T-helper 1 cell (primary cell): Measurements from ENCODE around the gene ICOS.
A peak's percentile ranks its signal among the peaks of the same experiment; 100 is the strongest.
"Not testable (repeated sequence)": the region's sequence is repeated elsewhere in the genome, so short reads cannot be mapped to it uniquely, and the experiment has no call there.

Source experiments
- DNase-seq, 5 donors: peaks; one replicate each; pipeline ENCODE4 v3.0.0-alpha.2; 2012 to 2020

ICOS gene

DNA sequence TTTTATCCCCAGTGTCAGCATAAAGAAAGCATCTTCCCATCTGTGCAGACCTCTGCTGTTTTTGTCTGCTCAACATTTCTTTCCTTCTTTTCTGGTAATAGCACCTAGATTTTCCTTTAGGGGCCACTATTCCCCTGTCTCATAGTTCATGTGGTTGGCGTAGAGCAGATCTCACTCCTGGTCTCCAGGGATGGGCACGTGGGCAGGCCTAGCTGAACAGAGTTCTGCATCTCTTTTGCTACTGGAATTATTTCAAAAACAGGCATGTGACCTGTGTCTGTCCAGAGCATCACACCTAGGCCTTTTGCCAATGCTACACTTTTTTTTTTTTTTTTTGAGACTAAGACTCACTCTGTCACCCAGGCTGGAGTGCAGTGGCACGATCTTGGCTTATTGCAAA lies 17.7 kb upstream of the ICOS start:
- DNase-seq: no peak

DNA sequence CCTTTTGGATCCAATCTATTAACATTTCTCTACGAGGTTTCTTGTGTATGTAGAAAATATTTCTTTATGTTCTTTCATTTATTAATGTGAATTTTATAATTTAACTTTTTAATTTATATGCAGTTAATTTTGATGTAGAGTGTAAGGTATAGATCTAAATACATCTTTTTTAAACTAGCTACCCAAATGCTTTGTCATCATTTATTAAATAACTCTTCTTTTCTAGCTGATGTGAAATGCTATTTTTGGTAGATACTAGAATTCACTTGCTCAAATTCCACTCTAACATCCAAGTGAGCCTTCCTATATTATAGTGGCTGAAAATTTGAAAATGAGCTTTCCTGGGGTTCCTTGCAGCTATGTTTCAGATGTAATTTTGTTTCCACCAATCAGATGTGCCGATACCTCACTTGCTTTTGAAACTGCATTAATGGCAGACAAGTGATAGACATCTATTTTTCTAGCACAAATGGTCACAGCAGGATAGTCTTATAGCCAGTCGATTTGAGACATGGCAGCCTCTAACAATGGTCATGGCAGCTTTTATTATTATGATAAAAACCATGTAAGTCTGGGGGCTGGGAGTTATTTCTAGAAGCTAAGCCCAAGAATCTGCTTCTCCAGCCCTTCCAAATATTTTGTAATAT lies 10.9 kb upstream of the ICOS start:
- DNase-seq: no peak

DNA sequence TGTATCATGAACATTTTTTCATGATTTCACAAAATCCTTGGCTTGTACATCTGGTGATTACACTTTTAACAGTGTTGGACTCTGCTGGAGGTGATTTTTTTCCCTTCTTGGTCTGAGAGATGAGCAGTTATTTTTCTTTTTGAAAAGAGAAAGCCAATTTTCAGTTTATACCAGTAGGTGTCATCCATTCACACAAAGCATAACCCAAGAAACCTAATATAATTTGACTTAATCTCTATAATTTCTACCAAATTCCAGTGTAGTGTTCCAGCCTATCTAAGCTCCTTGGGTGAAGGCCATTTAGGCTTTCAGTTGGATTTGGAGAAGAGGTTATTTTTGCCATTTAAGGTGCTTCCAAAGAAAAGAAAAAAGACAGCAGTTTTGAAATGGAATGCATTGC lies 7.7 kb upstream of the ICOS start:
- peak in 1 of 5 donors; percentile 47 for DNase-seq

DNA sequence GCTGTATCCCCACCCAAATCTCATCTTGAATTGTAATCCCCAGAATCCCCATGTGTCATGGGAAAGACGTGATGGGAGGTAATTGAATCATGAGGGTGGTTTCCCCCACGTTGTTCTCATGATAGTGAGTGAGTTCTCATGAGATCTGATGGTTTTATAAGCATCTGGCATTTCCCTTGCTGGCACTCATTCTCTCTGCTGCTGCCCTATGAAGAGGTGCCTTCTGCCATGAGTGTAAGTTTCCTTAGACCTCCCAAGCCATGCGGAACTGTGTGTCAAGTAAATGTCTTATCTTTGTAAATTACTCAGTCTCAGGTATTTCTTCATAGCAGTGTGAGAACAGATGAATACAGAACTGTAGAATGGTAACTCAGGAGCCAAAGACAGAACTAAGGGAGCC lies 5.3 kb upstream of the ICOS start:
- not testable (repeated sequence) for DNase-seq

DNA sequence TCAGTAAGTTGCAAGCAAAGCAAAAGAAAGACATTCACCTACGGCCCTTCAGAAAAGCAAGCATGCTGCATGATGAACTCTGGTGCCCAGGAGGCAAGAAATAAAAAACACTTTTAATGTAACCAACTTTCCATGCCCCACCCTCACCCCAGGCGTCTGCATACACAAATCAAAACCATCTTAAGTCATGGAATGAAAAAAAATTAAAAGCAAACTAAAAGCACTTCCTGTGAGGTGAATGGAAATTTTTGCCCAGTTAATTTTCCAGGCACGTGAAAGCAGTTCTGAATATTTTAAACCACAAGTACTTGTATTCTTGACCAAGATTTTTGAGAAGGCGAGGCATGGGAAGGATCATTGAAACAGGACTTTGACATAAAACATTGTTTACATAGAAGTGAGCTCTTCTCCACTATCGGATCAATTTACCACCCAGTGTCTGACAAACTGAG lies 2.5 kb upstream of the ICOS start:
- peak in 4 of 5 donors; percentile 25 to 81 (median 34) for DNase-seq

DNA sequence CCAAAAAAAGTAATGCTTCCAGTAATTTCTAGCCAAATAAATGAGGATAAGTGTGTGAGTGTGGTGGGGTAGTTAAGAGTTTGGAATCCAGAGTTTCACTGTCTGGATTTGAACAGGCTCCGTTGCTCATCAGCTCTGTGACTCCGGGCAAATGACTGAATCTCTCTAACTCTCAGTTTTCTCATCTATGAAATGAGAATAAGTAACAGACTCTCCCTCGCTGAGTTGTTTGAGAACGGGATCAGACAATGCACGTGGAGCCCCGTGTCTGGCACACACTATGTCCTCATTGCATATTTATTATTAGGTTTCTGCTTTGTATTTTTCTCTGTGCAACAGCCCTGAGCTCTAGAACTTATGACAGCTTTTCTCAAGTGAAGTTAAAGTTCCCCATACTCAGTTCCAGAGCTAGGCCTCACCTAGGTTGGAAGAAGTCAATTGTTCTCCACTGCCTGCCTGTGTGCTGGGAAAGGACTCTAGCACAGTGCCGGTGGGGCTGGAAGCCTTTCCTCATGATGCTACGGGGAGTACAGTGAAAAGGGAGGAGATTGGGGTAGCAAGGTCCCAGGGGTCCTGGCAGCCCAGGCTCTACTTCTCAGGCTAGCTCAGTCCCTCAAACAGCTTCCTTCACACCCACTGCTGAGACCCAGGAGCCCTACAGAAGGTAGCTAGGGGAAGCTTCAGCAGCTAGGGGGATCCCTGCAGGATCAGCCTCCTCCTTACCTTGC lies 1.7 kb upstream of the ICOS start:
- peak in 1 of 5 donors; percentile 48 for DNase-seq

DNA sequence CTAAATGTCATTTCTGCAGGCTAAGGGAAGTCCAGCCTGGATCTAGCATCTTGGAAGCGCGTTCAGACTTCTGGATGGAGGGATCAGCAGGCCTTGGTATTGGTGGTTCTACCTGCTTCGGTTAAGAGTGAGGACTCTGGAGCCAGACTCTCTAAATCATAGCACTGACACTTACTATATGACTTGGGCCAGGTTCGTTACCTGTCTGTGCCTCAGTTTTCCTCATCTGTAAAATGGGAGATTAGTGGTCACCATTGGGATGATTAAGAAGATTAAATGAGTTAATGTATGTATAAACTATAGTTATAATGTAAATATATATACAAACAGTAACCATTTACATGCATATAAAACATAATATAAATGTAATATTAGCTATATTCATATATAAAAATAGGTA lies 995 bp upstream of the ICOS start:
- DNase-seq: no peak

DNA sequence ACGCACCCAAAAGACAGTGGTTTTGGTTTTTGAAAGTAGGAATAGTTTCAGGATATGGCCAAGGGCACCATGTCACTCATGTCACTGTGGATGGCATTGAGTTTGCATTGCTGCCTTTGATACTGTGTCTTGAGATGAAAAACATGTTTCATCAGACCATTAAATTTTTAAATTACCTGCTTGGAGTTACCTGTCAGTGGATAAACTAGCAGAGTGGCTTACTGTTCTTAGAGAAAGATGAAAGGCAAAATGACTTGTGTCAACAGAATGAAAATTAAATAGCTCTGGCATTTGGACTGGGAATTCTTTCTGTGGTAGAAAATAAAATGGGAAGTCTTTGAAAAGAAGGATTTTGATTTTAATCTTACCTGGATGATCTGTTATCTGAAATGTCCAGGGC lies 386 bp downstream of the ICOS start:
- no peak for DNase-seq

DNA sequence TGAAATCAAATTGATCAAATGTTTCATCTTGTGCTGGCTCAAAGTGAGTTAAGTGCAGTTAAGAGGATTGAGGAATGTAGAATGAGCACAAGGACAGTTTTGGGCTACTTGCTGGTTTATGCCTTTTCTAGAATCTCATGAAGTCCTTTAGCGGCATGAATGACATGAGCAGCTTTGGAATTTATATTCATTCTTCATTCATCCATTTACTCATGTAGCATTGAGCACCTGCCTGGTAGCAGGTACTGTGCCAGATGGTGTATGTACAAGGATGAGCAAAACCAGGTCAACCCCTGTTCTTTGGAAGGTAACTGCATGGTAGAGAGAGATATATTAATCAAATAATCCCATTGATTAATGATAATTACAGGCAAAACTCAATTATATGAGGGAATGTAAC lies 1.2 kb downstream of the ICOS start:
- DNase-seq: peak in 1 of 5 donors; percentile 45

DNA sequence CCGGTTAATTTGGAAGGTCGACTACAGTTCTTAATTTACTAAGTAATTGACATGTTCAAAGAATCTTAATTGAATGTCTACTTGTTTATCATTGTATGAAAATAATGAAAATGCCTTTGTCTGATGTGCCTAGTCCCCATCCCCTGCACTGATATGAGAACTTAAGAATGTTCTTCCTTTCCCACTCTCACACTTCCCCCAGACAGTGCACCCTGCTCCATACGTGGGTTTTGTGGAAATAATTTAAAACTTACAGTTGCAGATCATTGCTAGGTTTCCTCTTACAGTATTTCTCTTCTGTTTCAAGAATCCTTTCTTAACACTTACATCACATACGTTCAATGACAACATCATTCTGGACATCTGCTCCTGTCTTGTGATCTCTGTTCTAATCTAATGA lies 3.5 kb downstream of the ICOS start:
- peak in 1 of 5 donors; percentile 48 for DNase-seq

DNA sequence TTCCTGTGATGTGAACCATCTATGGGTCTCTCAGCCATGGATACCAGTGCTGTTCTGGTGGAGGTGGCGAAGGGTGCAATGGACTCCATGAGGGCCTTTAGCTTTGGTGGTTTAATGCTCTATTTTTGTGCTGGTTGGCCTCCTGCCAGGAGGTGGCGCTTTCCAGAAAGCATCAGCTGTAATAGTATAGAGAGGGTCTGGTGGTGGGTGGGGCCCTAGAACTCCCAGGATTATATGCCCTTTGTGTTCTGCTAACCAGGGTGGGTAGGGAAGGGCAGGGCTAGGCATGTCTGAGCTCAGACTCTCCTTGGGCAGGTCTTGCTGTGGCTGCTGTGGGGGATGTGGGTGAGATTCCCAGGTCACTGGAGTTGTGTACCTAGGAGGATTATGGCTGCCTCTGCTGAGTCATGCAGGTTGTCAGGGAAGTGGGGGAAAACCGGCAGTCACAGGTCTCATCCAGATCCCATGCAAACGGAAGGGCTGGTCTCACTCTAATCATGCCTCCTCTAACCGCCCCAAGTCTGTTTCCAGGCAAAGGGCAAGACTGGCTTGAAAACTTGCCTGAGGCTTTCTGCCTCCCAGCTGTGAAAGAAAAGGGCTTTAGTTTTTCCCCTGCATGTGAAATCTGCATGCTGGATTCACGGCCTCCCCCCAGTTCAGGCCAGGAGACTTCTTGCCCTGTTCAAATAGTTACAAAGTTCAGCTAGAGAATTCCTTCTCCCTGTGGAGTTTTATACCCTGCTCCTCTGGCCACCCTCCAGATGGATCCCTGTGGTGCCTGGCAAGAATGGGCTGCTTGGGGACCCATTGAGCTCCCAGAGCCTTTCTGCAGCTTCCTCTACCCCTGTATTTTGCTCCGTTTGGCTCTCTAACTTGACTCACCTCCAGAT lies 7.2 kb downstream of the ICOS start:
- peak in 1 of 5 donors; percentile 46 for DNase-seq

DNA sequence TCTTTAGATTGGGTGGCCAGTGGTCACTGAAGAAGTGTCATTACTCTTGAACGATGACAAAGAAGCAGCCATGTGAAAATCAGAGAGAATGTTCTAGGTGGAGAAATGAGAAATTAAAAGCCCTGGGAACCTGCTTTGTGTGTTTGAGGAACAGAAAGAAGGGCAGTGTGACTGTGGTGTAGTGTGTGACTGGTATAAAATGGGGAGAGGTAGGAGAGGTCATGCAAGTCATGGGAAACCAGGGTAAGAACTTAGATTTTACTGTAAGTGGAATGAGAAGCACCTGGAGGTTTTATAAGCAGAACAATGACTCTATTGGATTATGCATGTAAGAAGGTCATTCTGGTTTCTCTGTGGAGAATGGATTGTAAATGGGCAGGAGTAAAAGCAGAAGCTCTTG lies 12.2 kb downstream of the ICOS start:
- DNase-seq: no peak

DNA sequence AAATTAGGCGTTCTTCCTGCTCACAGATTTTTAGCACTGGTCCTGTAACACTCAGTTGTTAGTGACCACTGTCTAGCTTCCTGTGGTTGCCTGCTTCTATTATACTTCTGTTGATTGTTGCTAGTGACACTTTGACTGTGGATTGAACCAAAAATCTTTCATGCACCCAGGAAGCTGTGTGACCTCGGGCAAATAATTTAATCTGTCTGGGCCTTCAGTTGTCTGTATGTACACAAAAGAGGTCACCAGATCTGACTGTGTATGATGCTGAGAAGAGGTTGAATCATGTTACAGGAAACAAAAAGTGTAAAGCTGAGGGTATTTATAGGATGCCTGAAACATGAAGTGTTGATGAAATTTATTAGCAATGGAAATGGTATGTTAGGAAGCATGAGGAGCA lies 12.7 kb downstream of the ICOS start:
- peak in 1 of 5 donors; percentile 48 for DNase-seq

DNA sequence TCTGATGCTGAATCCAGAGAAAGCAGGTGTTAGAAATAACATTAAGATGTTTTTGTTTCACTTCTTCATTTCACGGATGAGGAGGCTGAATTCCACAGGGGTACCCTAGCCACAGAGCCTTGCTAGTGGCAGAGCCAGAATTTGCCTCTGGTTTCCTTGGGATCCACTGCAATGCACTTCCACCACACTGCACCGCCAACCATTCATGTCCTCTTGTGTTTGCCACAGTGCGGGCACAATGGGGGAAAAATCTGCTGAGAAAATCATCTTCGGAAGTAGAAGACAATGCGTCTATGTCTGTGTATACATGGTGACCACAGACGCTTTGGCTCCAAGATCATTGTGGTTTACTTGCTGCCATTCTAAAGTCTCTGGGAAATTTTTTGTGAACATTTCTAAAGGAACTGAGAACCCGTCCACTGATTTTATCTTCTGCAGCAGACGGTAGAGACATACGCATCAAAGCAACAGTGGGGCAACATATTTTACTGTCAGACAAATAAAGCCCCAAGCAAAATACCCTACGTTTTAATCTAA lies 14.9 kb downstream of the ICOS start:
- peak in 4 of 5 donors; percentile 54 to 60 (median 58) for DNase-seq

DNA sequence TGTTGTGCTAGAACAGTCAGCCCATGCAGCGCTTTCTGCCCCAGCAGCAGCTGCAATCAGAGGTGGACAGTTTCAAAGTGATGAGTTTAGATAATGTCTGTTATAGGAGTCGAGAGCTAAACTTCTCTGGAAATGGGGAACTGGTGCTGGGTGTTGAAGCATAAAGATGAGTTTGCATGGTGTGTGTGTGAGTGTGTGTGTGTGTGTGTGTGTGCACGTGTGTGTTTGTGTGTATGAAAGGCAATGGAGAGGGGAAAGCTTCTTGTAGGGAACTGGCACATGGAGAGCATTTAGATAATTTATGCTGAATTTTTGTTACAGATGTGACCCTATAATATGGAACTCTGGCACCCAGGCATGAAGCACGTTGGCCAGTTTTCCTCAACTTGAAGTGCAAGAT lies 22.7 kb downstream of the ICOS start:
- DNase-seq: no peak

DNA sequence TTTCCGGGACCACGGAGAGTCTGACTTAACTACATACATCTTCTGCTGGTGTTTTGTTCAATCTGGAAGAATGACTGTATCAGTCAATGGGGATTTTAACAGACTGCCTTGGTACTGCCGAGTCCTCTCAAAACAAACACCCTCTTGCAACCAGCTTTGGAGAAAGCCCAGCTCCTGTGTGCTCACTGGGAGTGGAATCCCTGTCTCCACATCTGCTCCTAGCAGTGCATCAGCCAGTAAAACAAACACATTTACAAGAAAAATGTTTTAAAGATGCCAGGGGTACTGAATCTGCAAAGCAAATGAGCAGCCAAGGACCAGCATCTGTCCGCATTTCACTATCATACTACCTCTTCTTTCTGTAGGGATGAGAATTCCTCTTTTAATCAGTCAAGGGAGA lies 23.1 kb downstream of the ICOS start:
- DNase-seq: no peak

DNA sequence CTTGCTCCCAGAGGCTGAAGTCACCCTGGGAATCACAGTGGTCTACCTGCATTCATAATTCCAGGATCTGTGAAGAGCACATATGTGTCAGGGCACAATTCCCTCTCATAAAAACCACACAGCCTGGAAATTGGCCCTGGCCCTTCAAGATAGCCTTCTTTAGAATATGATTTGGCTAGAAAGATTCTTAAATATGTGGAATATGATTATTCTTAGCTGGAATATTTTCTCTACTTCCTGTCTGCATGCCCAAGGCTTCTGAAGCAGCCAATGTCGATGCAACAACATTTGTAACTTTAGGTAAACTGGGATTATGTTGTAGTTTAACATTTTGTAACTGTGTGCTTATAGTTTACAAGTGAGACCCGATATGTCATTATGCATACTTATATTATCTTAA lies 24.2 kb downstream of the ICOS start:
- DNase-seq: no peak

DNA sequence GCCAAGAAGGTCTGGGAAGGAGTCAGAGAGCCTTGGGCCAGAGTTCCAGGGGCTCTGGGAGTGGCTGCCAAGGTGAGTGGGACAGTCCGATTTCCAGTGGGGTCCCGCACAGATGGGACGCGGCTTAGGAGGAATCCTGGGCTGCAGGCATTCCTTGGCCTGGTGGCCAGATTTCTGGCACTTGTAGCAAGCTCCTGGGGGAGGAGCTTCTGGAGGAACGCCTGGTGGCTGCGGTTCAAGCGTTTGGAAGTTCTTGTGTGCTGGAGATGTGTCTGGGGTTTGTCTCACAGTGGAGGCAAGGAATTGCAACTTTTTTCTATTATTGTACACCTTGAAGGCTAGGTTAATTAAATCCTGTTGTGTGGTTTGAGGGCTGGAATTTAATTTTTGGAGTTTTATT lies 28.6 kb downstream of the ICOS start:
- DNase-seq: not testable (repeated sequence)

DNA sequence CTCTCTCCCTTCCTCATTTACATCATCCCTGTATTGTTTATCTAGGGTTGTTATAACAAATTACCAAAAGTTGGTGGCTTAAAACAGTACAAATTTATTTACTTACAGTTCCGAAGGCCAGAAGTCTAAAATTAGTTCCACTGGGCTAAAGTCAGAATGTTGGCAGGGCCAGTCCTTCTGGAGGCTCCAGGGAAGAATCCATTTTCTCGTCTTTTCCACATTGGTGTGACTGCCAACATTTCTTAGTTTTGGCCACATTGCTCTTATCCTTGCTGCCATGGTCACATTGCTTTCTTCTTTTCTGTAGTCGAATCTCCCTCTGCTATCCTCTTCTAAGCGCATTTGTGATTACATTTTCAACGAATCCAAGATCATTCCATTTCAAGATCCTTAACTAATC lies 34.7 kb downstream of the ICOS start:
- DNase-seq: no peak

DNA sequence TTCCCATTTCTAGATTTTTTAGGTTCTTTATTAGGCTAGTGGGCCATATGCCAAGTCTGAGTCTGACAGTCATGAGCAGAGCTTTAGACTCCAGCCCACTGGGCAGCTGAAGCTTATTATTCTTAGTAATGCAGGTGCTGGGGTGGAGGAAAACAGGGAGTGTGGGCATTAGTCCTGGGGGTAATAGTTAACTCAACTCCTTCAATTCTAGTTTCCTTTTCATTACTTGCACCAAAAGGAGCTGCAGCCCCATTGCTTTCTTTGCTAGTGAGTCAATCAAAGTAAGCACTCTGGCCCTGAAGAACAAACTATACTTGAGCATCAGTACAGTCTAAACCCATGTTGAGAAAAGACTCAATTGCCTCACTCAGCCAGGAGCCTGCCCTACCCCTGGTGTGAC lies 35.5 kb downstream of the ICOS start:
- no peak for DNase-seq

DNA sequence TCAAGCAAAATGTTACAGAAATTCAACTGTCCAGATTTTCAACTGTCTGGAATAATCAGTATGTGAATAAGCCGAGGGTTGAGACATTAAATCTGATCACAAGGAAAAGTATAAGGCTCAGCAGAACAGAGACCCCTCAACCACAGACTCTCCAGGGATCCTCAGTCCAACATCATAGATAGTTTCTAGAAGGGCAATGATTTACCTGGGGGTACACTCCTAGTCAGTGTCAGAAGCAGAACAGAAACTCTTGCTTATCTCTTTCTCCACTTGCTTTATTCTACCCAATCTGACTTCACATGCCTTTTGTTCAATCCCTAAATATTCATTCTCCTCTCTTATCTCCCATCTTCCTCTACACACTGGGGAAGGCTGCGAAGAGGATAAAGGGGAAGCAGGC lies 36.4 kb downstream of the ICOS start:
- no peak for DNase-seq

DNA sequence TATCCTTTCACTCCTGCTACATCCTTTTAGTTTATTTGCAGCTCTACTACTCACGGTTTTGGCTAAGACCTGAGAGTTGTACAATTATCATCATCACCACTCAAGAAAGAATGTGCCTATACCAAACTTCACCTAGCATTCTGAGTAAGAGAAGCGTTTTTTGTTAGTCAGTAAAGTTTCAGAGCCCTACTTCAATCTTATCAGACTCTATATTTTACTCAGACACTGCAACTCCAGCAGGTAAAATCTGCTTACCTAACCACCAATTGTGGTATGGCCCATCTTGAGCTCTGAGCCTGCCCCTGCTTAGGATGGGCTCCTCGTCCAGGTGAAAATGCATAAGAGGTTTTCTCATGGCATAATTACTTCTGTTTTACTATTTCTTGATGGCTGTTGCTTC lies 37.1 kb downstream of the ICOS start:
- DNase-seq: peak in 1 of 5 donors; percentile 36

DNA sequence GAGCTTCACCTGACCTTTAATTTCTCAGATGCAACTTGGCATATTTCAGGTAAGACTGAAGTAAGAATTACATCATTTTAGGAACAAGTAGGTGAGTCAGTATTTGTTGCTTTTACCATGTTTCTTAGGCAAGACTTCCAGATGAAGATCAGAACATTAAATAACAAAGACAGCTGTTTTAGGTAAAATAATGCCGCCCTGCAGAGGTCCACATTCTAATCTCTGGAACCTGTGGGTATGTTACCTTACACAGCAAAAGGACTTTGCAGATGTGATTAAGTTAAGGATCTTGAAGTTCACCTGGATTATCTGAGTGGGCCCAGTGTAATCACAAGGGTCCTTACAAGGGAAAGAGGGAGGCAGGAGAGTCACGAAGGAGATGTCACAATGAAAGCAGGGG lies 39.3 kb downstream of the ICOS start:
- no peak for DNase-seq
